Hepatocyte (in vitro differentiated cells): Measurements from ENCODE around the gene PLA2G4E. TPM values are rescaled to one million over a fixed set of nuclear protein-coding genes. Genes with fewer than 3 reads are reported as not detected.

Experiments
- DNase-seq: peaks from one replicate; pipeline ENCODE4 v3.0.0-alpha.2; 2016; ENCODE audit warnings: low spot score
- H2AFZ ChIP-seq: fragments of 200-600 bp; sonication (generic); 2 replicates; pipeline ENCODE4 v1.6.0; 2016; ENCODE audit warnings: antibody characterized with exemption, mild to moderate bottlenecking
- H3K27ac ChIP-seq: fragments of 200-600 bp; sonication (generic); 2 replicates; pipeline ENCODE4 v1.5.1; 2016; ENCODE audit warnings: mild to moderate bottlenecking
- H3K27me3 ChIP-seq: fragments of 200-600 bp; sonication (generic); 2 replicates; pipeline ENCODE4 v1.6.1; 2016
- H3K36me3 ChIP-seq: fragments of 200-600 bp; sonication (generic); replicated peaks from 2 replicates; pipeline ENCODE4 v1.5.1; 2016; ENCODE audit warnings: low read depth; ENCODE audit not compliant: insufficient read depth
- H3K4me1 ChIP-seq: fragments of 200-600 bp; sonication (generic); 2 replicates; pipeline ENCODE4 v1.5.1; 2016; ENCODE audit warnings: mild to moderate bottlenecking, moderate library complexity; ENCODE audit not compliant: insufficient read depth
- H3K4me2 ChIP-seq: fragments of 200-600 bp; sonication (generic); 2 replicates; pipeline ENCODE4 v1.6.0; 2016
- H3K4me3 ChIP-seq: fragments of 200-600 bp; sonication (generic); 2 replicates; pipeline ENCODE4 v1.5.1; 2016; ENCODE audit warnings: mild to moderate bottlenecking
- H3K79me2 ChIP-seq: fragments of 200-600 bp; sonication (generic); 2 replicates; pipeline ENCODE4 v1.6.0; 2017; ENCODE audit warnings: mild to moderate bottlenecking
- H3K9me2 ChIP-seq: fragments of 200-600 bp; sonication (generic); replicated peaks from 2 replicates; pipeline ENCODE4 v1.6.0; 2017; ENCODE audit warnings: mild to moderate bottlenecking; ENCODE audit not compliant: insufficient read depth
- H3K9me3 ChIP-seq: fragments of 200-600 bp; sonication (generic); 2 replicates; pipeline ENCODE4 v1.5.1; 2016; ENCODE audit warnings: low read depth, mild to moderate bottlenecking
- H4K20me1 ChIP-seq: fragments of 200-600 bp; sonication (generic); 2 replicates; pipeline ENCODE4 v1.6.0; 2016; ENCODE audit warnings: mild to moderate bottlenecking; ENCODE audit not compliant: insufficient read depth, poor library complexity, severe bottlenecking
- EZH2 ChIP-seq: fragments of 200-600 bp; sonication (generic); IDR thresholded peaks from 2 replicates; pipeline ENCODE4 v1.6.1; 2016; ENCODE audit warnings: antibody characterized with exemption, mild to moderate bottlenecking, borderline replicate concordance
- EZH2phosphoT487 ChIP-seq: fragments of 200-600 bp; sonication (generic); IDR thresholded peaks from one replicate; pipeline ENCODE4 v1.6.1; 2018; ENCODE audit warnings: antibody characterized with exemption, mild to moderate bottlenecking, low read depth, moderate library complexity; ENCODE audit not compliant: unreplicated experiment, severe bottlenecking
- WGBS: methylation state at CpG from one replicate; pipeline ENCODE4 v1.1.6; 2016; ENCODE audit warnings: low lambda C conversion rate; ENCODE audit errors: missing lambda C conversion rate; 5-methylcytosine and 5-hydroxymethylcytosine counted together
- polyA plus RNA-seq: library from polyadenylated mRNA; unstranded; fragments of >200 nt; fragmentation: Nextera tagmentation; extraction: Ambion mirVana; gene quantifications from 2 replicates; pipeline ENCODE4 v1.2.1, GENCODE V29; 2016
- total RNA-seq: library from RNA; depleted of rRNA; stranded (reverse); fragments of >200 nt; gene quantifications from 2 replicates; pipeline ENCODE4 v1.2.3, GENCODE V29; 2014
- TF ChIP-seq, protein P1 (sequence below): fragments of 200-600 bp; sonication (generic); IDR thresholded peaks from 2 replicates; pipeline ENCODE4 v1.5.1; 2016; ENCODE audit warnings: antibody characterized with exemption, mild to moderate bottlenecking; ENCODE audit not compliant: poor library complexity

The PLA2G4E gene
- total and polyA plus RNA-seq, 2 experiments from 2014 or later, result 0.07 to 0.54 TPM

DNA sequence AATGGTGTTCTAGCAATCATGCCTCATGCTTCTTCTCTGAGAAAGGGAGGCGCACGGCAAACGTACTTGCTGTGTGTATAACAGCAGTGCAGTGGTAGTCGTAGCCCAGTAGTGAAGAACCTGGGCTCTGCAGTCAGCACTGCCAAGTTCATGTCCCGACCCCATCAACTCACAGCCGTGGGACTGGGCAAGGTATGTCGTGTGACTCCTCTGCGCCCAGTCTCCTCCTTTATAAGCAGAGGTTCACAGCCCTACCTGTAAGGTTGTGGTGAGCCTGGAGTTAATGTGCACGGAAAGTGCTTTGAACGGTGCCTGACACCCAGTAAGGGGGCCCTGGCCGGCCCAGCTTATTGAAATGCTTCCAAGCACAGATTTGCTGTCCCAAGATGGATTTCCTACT, 75.1 kb downstream of the PLA2G4E start:
- Histone ChIP-seq H2AFZ (no peak overlapping the region), H4K20me1 (no peaks in the 10 kb centered on the region), H3K4me3 (no peak overlapping the region), H3K79me2 (peaks cover 30% of the 10 kb centered on the region), H3K9me3 (no peaks in the 10 kb centered on the region), H3K4me1 (peaks cover 37% of the 10 kb centered on the region), H3K36me3 (no peaks in the 10 kb centered on the region), H3K27ac (peak overlapping the region; percentile 52), H3K4me2 (peak overlapping the region; percentile 40), H3K27me3 (no peaks in the 10 kb centered on the region), H3K9me2 (no peaks in the 10 kb centered on the region)
- no peak for DNase-seq
- WGBS, result 75% methylated on average over 11 of the region's 11 CpGs
- TF ChIP-seq EZH2 (no peak), EZH2phosphoT487 (no peak)
- TF ChIP-seq, protein P1, sequence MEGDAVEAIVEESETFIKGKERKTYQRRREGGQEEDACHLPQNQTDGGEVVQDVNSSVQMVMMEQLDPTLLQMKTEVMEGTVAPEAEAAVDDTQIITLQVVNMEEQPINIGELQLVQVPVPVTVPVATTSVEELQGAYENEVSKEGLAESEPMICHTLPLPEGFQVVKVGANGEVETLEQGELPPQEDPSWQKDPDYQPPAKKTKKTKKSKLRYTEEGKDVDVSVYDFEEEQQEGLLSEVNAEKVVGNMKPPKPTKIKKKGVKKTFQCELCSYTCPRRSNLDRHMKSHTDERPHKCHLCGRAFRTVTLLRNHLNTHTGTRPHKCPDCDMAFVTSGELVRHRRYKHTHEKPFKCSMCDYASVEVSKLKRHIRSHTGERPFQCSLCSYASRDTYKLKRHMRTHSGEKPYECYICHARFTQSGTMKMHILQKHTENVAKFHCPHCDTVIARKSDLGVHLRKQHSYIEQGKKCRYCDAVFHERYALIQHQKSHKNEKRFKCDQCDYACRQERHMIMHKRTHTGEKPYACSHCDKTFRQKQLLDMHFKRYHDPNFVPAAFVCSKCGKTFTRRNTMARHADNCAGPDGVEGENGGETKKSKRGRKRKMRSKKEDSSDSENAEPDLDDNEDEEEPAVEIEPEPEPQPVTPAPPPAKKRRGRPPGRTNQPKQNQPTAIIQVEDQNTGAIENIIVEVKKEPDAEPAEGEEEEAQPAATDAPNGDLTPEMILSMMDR, result no peak

DNA sequence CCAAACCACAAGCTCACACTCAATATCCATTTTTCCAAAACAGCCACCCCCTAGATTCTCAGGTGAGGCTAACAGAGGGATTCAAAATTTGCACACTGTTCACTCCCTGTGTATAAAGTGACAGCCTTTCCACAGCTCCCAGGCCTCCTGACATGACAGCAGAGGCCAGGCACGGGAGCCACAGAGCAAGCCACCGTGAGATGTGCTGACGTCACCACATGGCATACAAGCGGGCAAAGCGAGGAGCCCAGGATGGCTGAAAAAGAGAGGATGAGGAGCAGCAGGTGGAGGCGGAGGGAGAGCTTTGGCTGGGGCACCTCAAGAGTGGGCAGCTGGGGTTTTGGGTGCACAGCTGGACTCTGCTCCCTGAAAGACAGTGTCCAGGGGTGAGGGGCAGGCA, 75.6 kb downstream of the PLA2G4E start:
- no peaks in the 10 kb centered on the region for H3K9me2 ChIP-seq
- H3K36me3 ChIP-seq, result no peaks in the 10 kb centered on the region
- H3K27ac ChIP-seq, result peak overlapping the region; percentile 52
- H4K20me1 ChIP-seq, result no peaks in the 10 kb centered on the region
- peaks cover 32% of the 10 kb centered on the region for H3K4me1 ChIP-seq
- H3K4me3 ChIP-seq, result no peak overlapping the region
- no peak overlapping the region for H2AFZ ChIP-seq
- H3K9me3 ChIP-seq, result no peaks in the 10 kb centered on the region
- no peak overlapping the region for H3K4me2 ChIP-seq
- 90% methylated on average over 6 of the region's 6 CpGs for WGBS
- no peaks in the 10 kb centered on the region for H3K27me3 ChIP-seq
- peaks cover 28% of the 10 kb centered on the region for H3K79me2 ChIP-seq
- DNase-seq, result no peak
- TF ChIP-seq EZH2phosphoT487 (no peak), EZH2 (no peak)
- TF ChIP-seq, protein P1, result no peak

DNA sequence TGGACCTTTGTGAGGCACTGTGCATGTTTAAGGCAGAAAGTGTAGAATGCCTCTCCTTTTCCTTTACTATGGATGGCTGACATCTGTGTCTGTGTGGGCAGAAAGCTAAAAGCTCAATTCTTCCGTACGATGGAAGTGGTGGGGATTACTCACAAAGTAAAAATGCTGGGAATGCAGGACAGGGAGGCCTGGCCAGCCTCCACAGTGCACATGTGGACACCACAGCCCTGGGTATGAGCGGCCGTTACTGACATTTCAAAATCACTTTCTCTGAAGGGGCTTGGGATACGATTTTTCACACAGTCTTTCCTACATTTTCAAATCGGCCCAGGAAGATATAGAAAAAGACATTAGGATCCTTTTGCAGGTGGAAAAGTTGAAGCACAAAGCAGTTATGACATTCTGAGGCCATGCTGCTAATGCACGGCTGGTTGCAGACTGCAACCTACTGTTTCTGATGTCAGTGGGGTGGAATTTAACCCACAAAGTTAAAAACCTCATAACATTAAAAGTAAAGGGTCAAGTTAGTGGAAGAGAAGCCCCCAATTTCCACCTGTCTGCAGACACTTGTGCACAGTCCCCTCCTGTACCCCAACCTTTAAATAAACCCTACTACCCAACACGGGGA, 76.4 kb downstream of the PLA2G4E start:
- H3K4me2 ChIP-seq, result peak overlapping the region; percentile 32
- TF ChIP-seq, protein P1, result no peak
- TF ChIP-seq EZH2, result no peak
- no peak for TF ChIP-seq EZH2phosphoT487
- peaks cover 24% of the 10 kb centered on the region for H3K4me1 ChIP-seq
- H3K79me2 ChIP-seq, result peaks cover 28% of the 10 kb centered on the region
- H3K9me2 ChIP-seq, result no peaks in the 10 kb centered on the region
- peak; percentile 78 for DNase-seq
- H3K9me3 ChIP-seq, result no peaks in the 10 kb centered on the region
- no peaks in the 10 kb centered on the region for H3K36me3 ChIP-seq
- H2AFZ ChIP-seq, result no peak overlapping the region
- peak overlapping the region; percentile 91 for H3K27ac ChIP-seq
- H3K27me3 ChIP-seq, result no peaks in the 10 kb centered on the region
- 26% methylated on average over 8 of the region's 8 CpGs for WGBS
- no peaks in the 10 kb centered on the region for H4K20me1 ChIP-seq
- no peak overlapping the region for H3K4me3 ChIP-seq
